Lower leg skin (tissue), 3 donors: ENCODE results near the gene DGKB.

Source experiments
- POLR2A ChIP-seq, 2 donors: fragments of 450-650 bp; IDR thresholded peaks; one replicate each; pipeline ENCODE4 v1.6.1; 2016 to 2017; ENCODE audit warnings: antibody characterized with exemption in 2 of 2, mild to moderate bottlenecking in 1 of 2, moderate library complexity in 1 of 2
- TF ChIP-seq, protein P1 (sequence below), 3 donors: fragments of 450-650 bp; IDR thresholded peaks; one replicate each; pipeline ENCODE4 v1.5.1; 2016; ENCODE audit warnings: antibody characterized with exemption in 3 of 3, mild to moderate bottlenecking in 3 of 3, moderate library complexity in 2 of 3

DNA sequence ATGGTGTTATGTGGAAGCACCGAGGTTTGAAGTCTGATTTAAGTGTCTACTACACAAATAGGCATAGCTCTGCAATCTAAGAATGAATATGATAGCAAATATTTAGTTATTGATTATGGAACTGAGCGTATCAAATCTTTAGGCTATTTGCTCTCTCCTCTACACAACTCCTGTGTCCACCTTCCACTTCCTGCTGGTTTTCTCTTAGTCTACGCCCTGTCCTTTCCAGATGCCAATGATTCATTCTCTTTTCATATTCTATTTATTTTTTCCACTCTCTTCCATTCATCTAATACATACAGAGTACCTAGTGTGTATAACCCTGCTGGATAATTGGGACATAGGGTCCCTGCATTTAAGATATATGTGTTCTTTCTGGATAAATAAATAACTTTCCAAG is 83.7 kb downstream of the DGKB start:
- TF ChIP-seq, protein P1, sequence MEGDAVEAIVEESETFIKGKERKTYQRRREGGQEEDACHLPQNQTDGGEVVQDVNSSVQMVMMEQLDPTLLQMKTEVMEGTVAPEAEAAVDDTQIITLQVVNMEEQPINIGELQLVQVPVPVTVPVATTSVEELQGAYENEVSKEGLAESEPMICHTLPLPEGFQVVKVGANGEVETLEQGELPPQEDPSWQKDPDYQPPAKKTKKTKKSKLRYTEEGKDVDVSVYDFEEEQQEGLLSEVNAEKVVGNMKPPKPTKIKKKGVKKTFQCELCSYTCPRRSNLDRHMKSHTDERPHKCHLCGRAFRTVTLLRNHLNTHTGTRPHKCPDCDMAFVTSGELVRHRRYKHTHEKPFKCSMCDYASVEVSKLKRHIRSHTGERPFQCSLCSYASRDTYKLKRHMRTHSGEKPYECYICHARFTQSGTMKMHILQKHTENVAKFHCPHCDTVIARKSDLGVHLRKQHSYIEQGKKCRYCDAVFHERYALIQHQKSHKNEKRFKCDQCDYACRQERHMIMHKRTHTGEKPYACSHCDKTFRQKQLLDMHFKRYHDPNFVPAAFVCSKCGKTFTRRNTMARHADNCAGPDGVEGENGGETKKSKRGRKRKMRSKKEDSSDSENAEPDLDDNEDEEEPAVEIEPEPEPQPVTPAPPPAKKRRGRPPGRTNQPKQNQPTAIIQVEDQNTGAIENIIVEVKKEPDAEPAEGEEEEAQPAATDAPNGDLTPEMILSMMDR (IDR thresholded peaks at IDR 0.05) = no peak
- no peak for TF ChIP-seq POLR2A (IDR thresholded peaks at IDR 0.05)
